ENCODE data around the gene AIPL1. TPM values are rescaled to one million over a fixed set of nuclear protein-coding genes. Genes with fewer than 3 reads are reported as not detected.
A peak's percentile ranks its signal among the peaks of the same experiment; 100 is the strongest.

AIPL1 gene
- total RNA-seq, 2 experiments from 2014 or later, result not detected

- ChIA-PET CTCF (ENCODE audit: unreplicated experiment) (no interaction called here), POLR2A (no interaction called here)
- Histone ChIP-seq H3K4me2 (ENCODE audit: low read length) (no peak overlapping the region), H3K4me3 (ENCODE audit: low read depth, low read length, poor library complexity, severe bottlenecking) (no peak overlapping the region), H3K36me3 (ENCODE audit: insufficient read depth, low read length) (no peaks in the 10 kb centered on the region), H3K27ac (ENCODE audit: low read depth, low read length, poor library complexity, severe bottlenecking) (no peak overlapping the region), H3K4me1 (ENCODE audit: insufficient read depth, low read length, poor library complexity, severe bottlenecking) (no peaks in the 10 kb centered on the region), H4K20me1 (ENCODE audit: insufficient read depth, low read length) (no peaks in the 10 kb centered on the region), H3K79me2 (ENCODE audit: insufficient read depth, low read depth, low read length) (no peaks in the 10 kb centered on the region), H3K9me3 (ENCODE audit: low read length) (no peaks in the 10 kb centered on the region), H2AFZ (ENCODE audit: low read length) (no peak overlapping the region), H3K9me2 (ENCODE audit: insufficient read depth, low read length) (no peaks in the 10 kb centered on the region)
- no TSS peak for BruUV-seq (replicated peaks)
- DNase-seq (ENCODE audit: low spot score), result no peak
- intact Hi-C loops (cut with micrococcal nuclease; ENCODE audit: unreplicated experiment), result no loop called here
- TF ChIP-seq EZH2phosphoT487 (IDR thresholded peaks at IDR 0.05; ENCODE audit: borderline replicate concordance, low read depth, low read length), result no peak
- no peak for TF ChIP-seq CTCF (conservative IDR thresholded peaks at IDR 0.05; ENCODE audit: low read length)
Observed at GRCh38 chr17:6474376-6474775, 39.5 kb upstream of the AIPL1 start.

DNA sequence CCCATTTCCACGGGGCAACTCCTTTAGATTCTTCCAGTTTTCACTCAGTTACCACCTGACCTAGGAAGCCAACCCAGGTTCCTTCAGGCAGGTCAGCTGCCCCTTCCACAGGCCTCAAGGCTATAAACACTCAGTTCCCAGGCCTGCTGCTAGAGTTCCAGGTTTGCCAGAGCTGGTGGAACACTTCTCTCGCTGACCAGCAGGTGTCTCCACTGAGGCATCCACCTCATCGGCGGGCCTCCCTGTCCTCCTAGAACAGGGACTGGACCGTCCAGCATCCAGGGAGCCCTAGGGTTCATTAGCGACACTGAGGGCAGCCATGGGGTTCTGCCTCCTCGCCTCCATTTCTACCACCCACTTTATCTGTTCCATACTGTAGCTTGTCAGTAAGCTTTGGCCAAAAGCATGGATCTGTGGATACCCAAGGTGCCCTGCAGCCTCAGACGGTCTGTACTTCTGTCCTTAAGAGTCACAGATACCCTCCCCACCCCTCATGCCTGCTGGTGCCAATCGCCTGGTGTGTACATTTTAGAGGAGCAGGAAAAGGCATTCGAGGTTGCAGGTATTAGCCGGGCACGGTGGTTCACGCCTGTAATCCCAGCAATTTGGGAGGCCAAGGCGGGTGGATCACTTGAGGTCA is 38.3 kb upstream of the AIPL1 start:
- DNase-seq (ENCODE audit: low spot score), result peak; percentile 60
- Histone ChIP-seq H3K79me2 (ENCODE audit: insufficient read depth, low read depth, low read length) (no peaks in the 10 kb centered on the region), H3K4me2 (ENCODE audit: low read length) (no peak overlapping the region), H4K20me1 (ENCODE audit: insufficient read depth, low read length) (no peaks in the 10 kb centered on the region), H2AFZ (ENCODE audit: low read length) (no peak overlapping the region), H3K4me3 (ENCODE audit: low read depth, low read length, poor library complexity, severe bottlenecking) (no peak overlapping the region), H3K36me3 (ENCODE audit: insufficient read depth, low read length) (no peaks in the 10 kb centered on the region), H3K27ac (ENCODE audit: low read depth, low read length, poor library complexity, severe bottlenecking) (no peak overlapping the region), H3K9me2 (ENCODE audit: insufficient read depth, low read length) (no peaks in the 10 kb centered on the region), H3K9me3 (ENCODE audit: low read length) (no peaks in the 10 kb centered on the region), H3K4me1 (ENCODE audit: insufficient read depth, low read length, poor library complexity, severe bottlenecking) (no peaks in the 10 kb centered on the region)
- intact Hi-C loops (cut with micrococcal nuclease; ENCODE audit: unreplicated experiment), result loop anchor here (1.0 kb wide), 1 partner anchor 175 kb away; no protein-coding TSS in a partner anchor
- ChIA-PET CTCF (ENCODE audit: unreplicated experiment) (no interaction called here), POLR2A (interaction anchor here (0.8 kb wide), 1 partner anchor 10 kb away, joined by 3 read pairs; no protein-coding TSS in a partner anchor)
- TF ChIP-seq CTCF (conservative IDR thresholded peaks at IDR 0.05; ENCODE audit: low read length) (peak; percentile 93), EZH2phosphoT487 (IDR thresholded peaks at IDR 0.05; ENCODE audit: borderline replicate concordance, low read depth, low read length) (no peak)
- no TSS peak for BruUV-seq (replicated peaks)

DNA sequence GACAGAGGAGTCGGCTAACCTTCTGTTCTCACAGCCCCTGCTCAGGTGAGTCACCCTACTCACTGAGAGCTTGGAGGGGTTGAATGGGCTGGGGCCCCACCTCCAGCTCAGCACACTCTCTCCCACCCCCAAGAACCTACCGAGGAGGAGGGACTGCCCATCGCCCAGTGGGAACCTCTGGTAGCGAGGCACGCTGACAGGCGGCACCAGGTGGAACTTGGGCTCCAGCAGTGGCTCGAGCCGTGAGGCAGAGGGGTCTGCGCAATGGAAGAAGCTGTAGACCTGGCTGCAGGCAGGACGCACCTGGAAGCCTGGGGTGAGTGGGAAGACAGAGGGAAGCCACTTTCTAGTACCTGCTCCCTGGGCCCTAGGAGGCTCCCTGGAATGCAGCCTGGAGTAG is 37.6 kb upstream of the AIPL1 start:
- no peaks in the 10 kb centered on the region for H3K9me2 ChIP-seq (ENCODE audit: insufficient read depth, low read length)
- H4K20me1 ChIP-seq (ENCODE audit: insufficient read depth, low read length), result no peaks in the 10 kb centered on the region
- H3K36me3 ChIP-seq (ENCODE audit: insufficient read depth, low read length), result no peaks in the 10 kb centered on the region
- no TSS peak for BruUV-seq (replicated peaks)
- H3K9me3 ChIP-seq (ENCODE audit: low read length), result no peaks in the 10 kb centered on the region
- DNase-seq (ENCODE audit: low spot score), result no peak
- no peak overlapping the region for H3K4me2 ChIP-seq (ENCODE audit: low read length)
- ChIA-PET CTCF (ENCODE audit: unreplicated experiment) (no interaction called here), POLR2A (interaction anchor here (0.5 to 0.8 kb wide), 2 partner anchors 10 to 248 kb away, joined by 3 read pairs; no protein-coding TSS in a partner anchor)
- no peak overlapping the region for H3K4me3 ChIP-seq (ENCODE audit: low read depth, low read length, poor library complexity, severe bottlenecking)
- intact Hi-C loops (cut with micrococcal nuclease; ENCODE audit: unreplicated experiment), result no loop called here
- H3K4me1 ChIP-seq (ENCODE audit: insufficient read depth, low read length, poor library complexity, severe bottlenecking), result no peaks in the 10 kb centered on the region
- H2AFZ ChIP-seq (ENCODE audit: low read length), result no peak overlapping the region
- H3K79me2 ChIP-seq (ENCODE audit: insufficient read depth, low read depth, low read length), result no peaks in the 10 kb centered on the region
- no peak overlapping the region for H3K27ac ChIP-seq (ENCODE audit: low read depth, low read length, poor library complexity, severe bottlenecking)
- TF ChIP-seq CTCF (conservative IDR thresholded peaks at IDR 0.05; ENCODE audit: low read length), result no peak
- no peak for TF ChIP-seq EZH2phosphoT487 (IDR thresholded peaks at IDR 0.05; ENCODE audit: borderline replicate concordance, low read depth, low read length)
